Left ventricle myocardium inferior (tissue), 1 donor: ENCODE data around the gene TMEM106A. TPM values are rescaled to one million over a fixed set of nuclear protein-coding genes. Genes with fewer than 3 reads are reported as not detected.

Experiments
- DNase-seq: peaks from one replicate; pipeline ENCODE4 v3.0.0-alpha.2; 2020
- H3K27ac ChIP-seq: fragments of 200-600 bp; replicated peaks from 2 replicates; pipeline ENCODE4 v1.8.0; 2021
- H3K27me3 ChIP-seq: fragments of 200-600 bp; 2 replicates; pipeline ENCODE4 v1.8.0; 2021; ENCODE audit warnings: low read depth
- H3K36me3 ChIP-seq: fragments of 200-600 bp; 2 replicates; pipeline ENCODE4 v1.8.0; 2021
- H3K4me1 ChIP-seq: fragments of 200-600 bp; 2 replicates; pipeline ENCODE4 v1.8.0; 2021
- H3K4me3 ChIP-seq: fragments of 200-600 bp; 2 replicates; pipeline ENCODE4 v1.8.0; 2021; ENCODE audit warnings: mild to moderate bottlenecking, moderate library complexity
- H3K9me3 ChIP-seq: fragments of 200-600 bp; replicated peaks from 2 replicates; pipeline ENCODE4 v1.8.0; 2021
- CTCF ChIP-seq: fragments of 200-600 bp; IDR thresholded peaks from 2 replicates; pipeline ENCODE4 v1.8.0; 2021; ENCODE audit warnings: antibody characterized with exemption, mild to moderate bottlenecking, borderline replicate concordance
- intact Hi-C: fragments of 100-400 bp; cut with micrococcal nuclease; formaldehyde crosslinking; loops from one replicate; pipeline ENCODE4 v1.11.0; 2022
- total RNA-seq: library from RNA; stranded (reverse); fragmentation: NEBNext Ultra II Directional; extraction: Animal tissue kit (Norgen Biotek cat#: 25700); gene quantifications from one replicate; pipeline ENCODE4 v1.2.1, GENCODE V29; 2021
- donor health status: DM: no; HTN: yes; CAD: no; lungs with severe emphysema.

TMEM106A gene
- total RNA-seq, 1 donor from 2014 or later, result 3.2 TPM

DNA sequence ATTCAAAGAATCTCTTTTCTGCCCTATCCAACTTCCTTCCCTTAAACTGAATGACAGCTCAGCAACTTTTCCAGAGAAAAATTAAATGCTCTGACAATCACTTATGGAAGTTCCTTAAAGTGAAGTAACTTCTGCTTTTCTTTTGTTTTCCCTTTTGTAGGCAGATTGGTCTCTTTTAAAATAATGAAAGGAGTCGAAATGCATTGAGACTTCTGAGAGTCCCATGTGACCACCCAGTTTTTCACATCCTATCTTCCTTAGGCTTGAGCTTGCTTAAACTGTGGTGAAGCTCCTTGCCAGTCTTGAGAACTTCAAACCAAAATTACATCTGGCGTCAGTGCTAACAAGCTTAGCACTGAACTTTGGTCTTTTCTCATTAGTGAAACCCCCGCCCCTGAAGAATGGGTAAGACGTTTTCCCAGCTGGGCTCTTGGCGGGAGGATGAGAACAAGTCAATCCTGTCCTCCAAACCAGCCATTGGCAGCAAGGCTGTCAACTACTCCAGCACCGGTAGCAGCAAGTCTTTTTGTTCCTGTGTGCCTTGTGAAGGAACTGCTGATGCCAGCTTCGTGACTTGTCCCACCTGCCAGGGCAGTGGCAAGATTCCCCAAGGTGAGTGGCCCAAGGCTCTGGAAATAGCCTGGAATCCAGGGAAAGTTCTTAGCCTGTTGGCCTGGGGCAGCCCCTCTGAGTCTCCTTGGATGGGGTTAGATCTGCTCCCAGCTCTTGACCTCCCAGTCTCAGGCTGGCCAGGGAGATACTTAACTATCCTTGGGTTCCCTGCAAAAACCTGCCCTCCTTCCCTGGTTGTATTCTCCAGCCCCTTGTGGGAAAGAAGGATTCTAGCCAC lies 1.2 kb downstream of the TMEM106A start:
- H3K4me3 ChIP-seq, result peak overlapping the region; percentile 73
- no peak for TF ChIP-seq CTCF
- no peak for DNase-seq
- H3K36me3 ChIP-seq, result peaks cover 58% of the 10 kb centered on the region
- H3K4me1 ChIP-seq, result peaks cover 20% of the 10 kb centered on the region
- H3K27me3 ChIP-seq, result no peaks in the 10 kb centered on the region
- peak overlapping the region; percentile 81 for H3K27ac ChIP-seq
- intact Hi-C loops, result no loop called here
- H3K9me3 ChIP-seq, result no peaks in the 10 kb centered on the region

DNA sequence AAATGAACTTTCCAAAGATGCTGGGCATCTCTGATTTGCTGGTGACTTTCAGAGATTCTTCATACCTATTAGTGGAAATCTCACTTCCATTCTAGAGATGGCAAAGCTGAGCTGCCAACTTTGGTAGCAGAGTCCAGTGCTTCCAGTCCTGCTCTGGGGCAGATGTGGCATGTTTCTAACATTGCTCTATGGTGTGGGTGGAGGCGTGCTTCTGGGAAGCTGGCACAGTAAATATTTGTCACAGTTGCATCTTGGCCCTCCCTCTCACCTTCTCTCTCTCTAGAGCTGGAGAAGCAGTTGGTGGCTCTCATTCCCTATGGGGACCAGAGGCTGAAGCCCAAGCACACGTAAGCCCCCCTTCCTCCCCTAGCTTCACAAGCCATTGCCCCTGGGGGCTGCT lies 1.9 kb downstream of the TMEM106A start:
- H3K4me1 ChIP-seq, result peaks cover 20% of the 10 kb centered on the region
- intact Hi-C loops, result no loop called here
- H3K27me3 ChIP-seq, result no peaks in the 10 kb centered on the region
- no peaks in the 10 kb centered on the region for H3K9me3 ChIP-seq
- DNase-seq, result no peak
- peaks cover 53% of the 10 kb centered on the region for H3K36me3 ChIP-seq
- no peak overlapping the region for H3K4me3 ChIP-seq
- TF ChIP-seq CTCF, result no peak
- no peak overlapping the region for H3K27ac ChIP-seq

- peaks cover 35% of the 10 kb centered on the region for H3K36me3 ChIP-seq
- no peaks in the 10 kb centered on the region for H3K9me3 ChIP-seq
- intact Hi-C loops, result no loop called here
- peaks cover 20% of the 10 kb centered on the region for H3K4me1 ChIP-seq
- TF ChIP-seq CTCF, result no peak
- DNase-seq, result no peak
- no peaks in the 10 kb centered on the region for H3K27me3 ChIP-seq
- H3K27ac ChIP-seq, result no peak overlapping the region
- no peak overlapping the region for H3K4me3 ChIP-seq
Measured at GRCh38 chr17:43215341-43215740, 3.7 kb downstream of the TMEM106A start.

DNA sequence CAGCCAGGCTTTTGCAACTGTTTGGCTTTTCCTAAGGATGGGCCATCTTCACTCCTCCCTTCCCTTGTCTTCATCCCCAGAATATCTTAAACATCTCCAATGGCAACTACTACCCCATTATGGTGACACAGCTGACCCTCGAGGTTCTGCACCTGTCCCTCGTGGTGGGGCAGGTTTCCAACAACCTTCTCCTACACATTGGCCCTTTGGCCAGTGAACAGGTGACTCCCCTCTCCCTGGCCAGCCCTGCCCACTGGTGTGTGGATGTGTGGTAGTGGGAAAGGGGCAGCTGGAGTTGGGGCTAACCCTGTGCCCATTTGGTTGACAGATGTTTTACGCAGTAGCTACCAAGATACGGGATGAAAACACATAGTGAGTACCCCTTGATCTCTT lies 4.7 kb downstream of the TMEM106A start:
- no peak for TF ChIP-seq CTCF
- Histone ChIP-seq H3K9me3 (no peaks in the 10 kb centered on the region), H3K4me3 (no peak overlapping the region), H3K27ac (no peak overlapping the region), H3K4me1 (peaks cover 13% of the 10 kb centered on the region), H3K27me3 (no peaks in the 10 kb centered on the region), H3K36me3 (peaks cover 28% of the 10 kb centered on the region)
- DNase-seq, result no peak
- intact Hi-C loops, result no loop called here

DNA sequence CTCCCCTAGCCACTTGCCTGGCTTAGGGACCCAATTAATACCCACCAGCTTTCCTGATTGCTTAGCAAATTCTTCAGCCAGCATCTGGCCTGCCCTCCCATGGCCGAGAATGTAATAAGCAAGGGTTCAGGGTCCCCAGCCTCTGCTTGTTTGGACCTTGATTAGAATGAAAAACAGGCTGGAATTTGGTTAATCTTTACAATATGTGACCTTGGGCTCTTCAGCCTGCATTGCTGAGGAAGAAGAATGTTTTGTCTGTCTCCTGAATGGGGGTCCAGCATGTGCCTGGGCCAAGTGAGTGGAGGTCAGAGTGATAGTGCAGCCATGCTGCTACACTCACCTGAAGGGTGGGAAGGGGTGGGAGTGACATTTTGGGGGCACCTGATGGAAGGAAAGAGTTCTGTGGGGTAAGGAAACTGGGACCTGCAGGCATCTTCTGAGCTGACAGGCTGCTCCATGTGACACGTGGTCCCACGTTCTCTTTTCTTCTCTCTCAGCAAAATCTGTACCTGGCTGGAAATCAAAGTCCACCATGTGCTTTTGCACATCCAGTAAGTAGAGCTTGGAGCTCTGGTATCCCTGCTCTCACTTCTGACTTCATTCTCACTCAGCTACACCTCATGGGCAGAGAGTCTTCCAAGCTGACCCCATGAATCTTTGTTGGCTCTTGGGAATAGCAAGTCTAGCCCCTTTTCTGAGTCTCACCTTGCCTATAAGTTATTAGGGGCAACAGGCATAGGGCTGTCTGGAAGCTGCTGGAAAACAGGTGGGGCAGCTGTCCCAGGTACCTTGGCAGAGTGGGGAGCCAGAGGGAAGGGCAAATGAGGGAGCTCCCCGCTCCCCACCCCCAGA lies 5.3 kb downstream of the TMEM106A start:
- no peak overlapping the region for H3K4me3 ChIP-seq
- DNase-seq, result no peak
- no peak for TF ChIP-seq CTCF
- H3K27me3 ChIP-seq, result no peaks in the 10 kb centered on the region
- H3K9me3 ChIP-seq, result no peaks in the 10 kb centered on the region
- H3K27ac ChIP-seq, result no peak overlapping the region
- intact Hi-C loops, result no loop called here
- H3K4me1 ChIP-seq, result peaks cover 8% of the 10 kb centered on the region
- H3K36me3 ChIP-seq, result peaks cover 28% of the 10 kb centered on the region
